Liver (tissue), 9 donors: Measurements from ENCODE around the gene IL17RE. TPM values are rescaled to one million over a fixed set of nuclear protein-coding genes. Genes with fewer than 3 reads are reported as not detected.

Source experiments
- DNase-seq: peaks from one replicate; pipeline ENCODE4 v3.0.0-alpha.2; 2017; ENCODE audit warnings: low spot score
- H3K27ac ChIP-seq, 2 donors: one replicate each; pipeline ENCODE4 v1.7.0; 2013; ENCODE audit warnings: inconsistent platforms in 2 of 2, low read length in 2 of 2, control low read depth in 1 of 2, low read depth in 1 of 2, mild to moderate bottlenecking in 1 of 2
- H3K27me3 ChIP-seq, 4 donors: one replicate each; pipeline versions ENCODE4 v1.6.1 to v1.7.0; 2013; ENCODE audit warnings: low read length in 3 of 4, inconsistent platforms in 1 of 4, mild to moderate bottlenecking in 1 of 4, moderate library complexity in 1 of 4; ENCODE audit not compliant: control insufficient read depth in 4 of 4, insufficient read depth in 4 of 4
- H3K36me3 ChIP-seq, 4 donors: one replicate each; pipeline versions ENCODE4 v1.6.1 to v1.7.0; 2013; ENCODE audit warnings: low read length in 3 of 4, mild to moderate bottlenecking in 3 of 4, low read depth in 1 of 4, moderate library complexity in 1 of 4; ENCODE audit not compliant: control insufficient read depth in 4 of 4, insufficient read depth in 3 of 4
- H3K4me1 ChIP-seq, 4 donors: one replicate each; pipeline versions ENCODE4 v1.6.1 to v1.7.0; 2013; ENCODE audit warnings: low read length in 3 of 4, mild to moderate bottlenecking in 3 of 4, moderate library complexity in 1 of 4; ENCODE audit not compliant: control insufficient read depth in 4 of 4, insufficient read depth in 4 of 4
- H3K4me3 ChIP-seq, 3 donors: one replicate each; pipeline versions ENCODE4 v1.6.1 to v1.7.0; 2013; ENCODE audit warnings: low read length in 3 of 3, control low read depth in 1 of 3, low read depth in 1 of 3, mild to moderate bottlenecking in 1 of 3
- H3K9ac ChIP-seq, 2 donors: one replicate each; pipeline ENCODE4 v1.7.0; 2013; ENCODE audit warnings: low read length in 2 of 2, mild to moderate bottlenecking in 2 of 2, moderate library complexity in 2 of 2, control low read depth in 1 of 2, low read depth in 1 of 2
- H3K9me3 ChIP-seq, 4 donors: one replicate each; pipeline versions ENCODE4 v1.6.1 to v1.7.0; 2013; ENCODE audit warnings: low read length in 3 of 4; ENCODE audit not compliant: control insufficient read depth in 4 of 4
- FOXA1 ChIP-seq: IDR thresholded peaks from 2 replicates; pipeline ENCODE4 v1.6.1; 2016; ENCODE audit warnings: antibody characterized with exemption
- GABPA ChIP-seq, 2 donors: IDR thresholded peaks in 1 of 2; conservative IDR thresholded peaks in 1 of 2; 2 replicates each; pipeline ENCODE4 v1.6.1; 2016; ENCODE audit warnings: antibody characterized with exemption in 2 of 2, mild to moderate bottlenecking in 1 of 2, moderate library complexity in 1 of 2
- HNF4A ChIP-seq, 2 donors: conservative IDR thresholded peaks; 2 replicates each; pipeline ENCODE4 v1.6.1; 2016; ENCODE audit warnings: antibody characterized with exemption in 2 of 2, mild to moderate bottlenecking in 2 of 2
- HNF4G ChIP-seq: IDR thresholded peaks from 2 replicates; pipeline ENCODE4 v1.6.1; 2016; ENCODE audit warnings: antibody characterized with exemption
- JUND ChIP-seq, 2 donors: IDR thresholded peaks; 2 replicates each; pipeline ENCODE4 v1.6.1; 2016; ENCODE audit warnings: antibody characterized with exemption in 2 of 2
- NR2F2 ChIP-seq: IDR thresholded peaks from 2 replicates; pipeline ENCODE4 v1.6.1; 2016; ENCODE audit warnings: antibody characterized with exemption
- RAD21 ChIP-seq, 2 donors: IDR thresholded peaks; 2 replicates each; pipeline ENCODE4 v1.6.1; 2016; ENCODE audit warnings: antibody characterized with exemption in 2 of 2, mild to moderate bottlenecking in 2 of 2
- SP1 ChIP-seq: IDR thresholded peaks from 2 replicates; pipeline ENCODE4 v1.6.1; 2018; ENCODE audit warnings: antibody characterized with exemption, mild to moderate bottlenecking
- TAF1 ChIP-seq: conservative IDR thresholded peaks from 2 replicates; pipeline ENCODE4 v1.6.1; 2016; ENCODE audit warnings: antibody characterized with exemption, mild to moderate bottlenecking
- YY1 ChIP-seq: IDR thresholded peaks from 2 replicates; pipeline ENCODE4 v1.6.1; 2016; ENCODE audit warnings: antibody characterized with exemption, mild to moderate bottlenecking
- WGBS: extraction: QIAGEN DNeasy Blood & Tissue Kit; methylation state at CpG from one replicate; pipeline ENCODE4 v1.1.7; 2013; 5-methylcytosine and 5-hydroxymethylcytosine counted together
- polyA plus RNA-seq, 2 donors: library from polyadenylated mRNA; stranded (reverse) in 1 of 2; unstranded in 1 of 2; fragments of 200-250 nt in 1 of 2; fragments of >200 nt in 1 of 2; fragmentation: Nextera tagmentation in 1 of 2; extraction: Ambion mirVana in 1 of 2; gene quantifications; one replicate each; pipeline versions ENCODE4 v1.2.1 to v1.2.3, GENCODE V29; 2013 to 2015
- total RNA-seq, 2 donors: library from RNA; depleted of rRNA; stranded (reverse); fragments of >200 nt; gene quantifications; one replicate each; pipeline ENCODE4 v1.2.3, GENCODE V29; 2014
- TF ChIP-seq, protein P1 (sequence below): IDR thresholded peaks from 2 replicates; pipeline ENCODE4 v1.6.1; 2016; ENCODE audit warnings: antibody characterized with exemption
- TF ChIP-seq, protein P2 (sequence below): fragments of 150-350 bp; IDR thresholded peaks from 2 replicates; pipeline ENCODE4 v1.5.1; 2017; ENCODE audit warnings: improper control_type of control experiment, low read depth, low read length; ENCODE audit not compliant: missing input control
- TF ChIP-seq, protein P3 (sequence below): IDR thresholded peaks from 2 replicates; pipeline ENCODE4 v1.6.1; 2016; ENCODE audit warnings: antibody characterized with exemption
- TF ChIP-seq, protein P4 (sequence below): IDR thresholded peaks from 2 replicates; pipeline ENCODE4 v1.6.1; 2016; ENCODE audit warnings: antibody characterized with exemption
- donor health status: healthy.
- donor health status: healthy.
- donor health status: healthy.
- donor health status: healthy.
- donor health status: healthy.

IL17RE gene
- total and polyA plus RNA-seq, 4 donors = 0.42 to 2.1 (median 0.90) TPM

DNA sequence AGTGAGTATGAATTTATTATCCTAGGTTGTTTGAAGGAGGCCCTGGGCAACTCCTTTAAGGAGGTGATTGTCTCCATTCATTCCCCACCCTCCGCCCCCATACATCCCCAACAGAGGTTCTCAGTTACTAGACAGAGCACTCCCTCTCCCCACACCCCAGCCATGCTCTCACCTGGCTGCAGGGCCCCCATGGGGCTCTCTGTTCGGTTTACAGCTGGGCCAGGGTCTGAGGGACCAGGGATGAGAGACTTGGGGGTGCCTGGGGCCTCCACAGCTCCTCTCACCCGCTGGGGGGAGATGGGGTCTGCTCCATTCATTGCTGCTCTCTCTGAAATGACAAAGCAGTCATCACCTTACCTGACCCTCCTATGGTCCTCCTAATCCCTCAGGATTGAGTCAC, 45.9 kb downstream of the IL17RE start:
- DNase-seq = no peak
- TF ChIP-seq TAF1 = no peak
- TF ChIP-seq FOXA1 = no peak
- no peak for TF ChIP-seq GABPA (IDR thresholded peaks at IDR 0.05 in 1 of 2, conservative IDR thresholded peaks at IDR 0.05 in 1 of 2)
- TF ChIP-seq, protein P1, sequence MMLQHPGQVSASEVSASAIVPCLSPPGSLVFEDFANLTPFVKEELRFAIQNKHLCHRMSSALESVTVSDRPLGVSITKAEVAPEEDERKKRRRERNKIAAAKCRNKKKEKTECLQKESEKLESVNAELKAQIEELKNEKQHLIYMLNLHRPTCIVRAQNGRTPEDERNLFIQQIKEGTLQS = no peak
- no peak for TF ChIP-seq SP1
- TF ChIP-seq, protein P2, sequence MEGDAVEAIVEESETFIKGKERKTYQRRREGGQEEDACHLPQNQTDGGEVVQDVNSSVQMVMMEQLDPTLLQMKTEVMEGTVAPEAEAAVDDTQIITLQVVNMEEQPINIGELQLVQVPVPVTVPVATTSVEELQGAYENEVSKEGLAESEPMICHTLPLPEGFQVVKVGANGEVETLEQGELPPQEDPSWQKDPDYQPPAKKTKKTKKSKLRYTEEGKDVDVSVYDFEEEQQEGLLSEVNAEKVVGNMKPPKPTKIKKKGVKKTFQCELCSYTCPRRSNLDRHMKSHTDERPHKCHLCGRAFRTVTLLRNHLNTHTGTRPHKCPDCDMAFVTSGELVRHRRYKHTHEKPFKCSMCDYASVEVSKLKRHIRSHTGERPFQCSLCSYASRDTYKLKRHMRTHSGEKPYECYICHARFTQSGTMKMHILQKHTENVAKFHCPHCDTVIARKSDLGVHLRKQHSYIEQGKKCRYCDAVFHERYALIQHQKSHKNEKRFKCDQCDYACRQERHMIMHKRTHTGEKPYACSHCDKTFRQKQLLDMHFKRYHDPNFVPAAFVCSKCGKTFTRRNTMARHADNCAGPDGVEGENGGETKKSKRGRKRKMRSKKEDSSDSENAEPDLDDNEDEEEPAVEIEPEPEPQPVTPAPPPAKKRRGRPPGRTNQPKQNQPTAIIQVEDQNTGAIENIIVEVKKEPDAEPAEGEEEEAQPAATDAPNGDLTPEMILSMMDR = no peak
- TF ChIP-seq HNF4G = no peak
- TF ChIP-seq RAD21 (IDR thresholded peaks at IDR 0.05) = no peak
- TF ChIP-seq, protein P3, sequence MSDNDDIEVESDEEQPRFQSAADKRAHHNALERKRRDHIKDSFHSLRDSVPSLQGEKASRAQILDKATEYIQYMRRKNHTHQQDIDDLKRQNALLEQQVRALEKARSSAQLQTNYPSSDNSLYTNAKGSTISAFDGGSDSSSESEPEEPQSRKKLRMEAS = no peak
- no peak for TF ChIP-seq HNF4A (conservative IDR thresholded peaks at IDR 0.05)
- no peak for TF ChIP-seq JUND (IDR thresholded peaks at IDR 0.05)
- TF ChIP-seq, protein P4, sequence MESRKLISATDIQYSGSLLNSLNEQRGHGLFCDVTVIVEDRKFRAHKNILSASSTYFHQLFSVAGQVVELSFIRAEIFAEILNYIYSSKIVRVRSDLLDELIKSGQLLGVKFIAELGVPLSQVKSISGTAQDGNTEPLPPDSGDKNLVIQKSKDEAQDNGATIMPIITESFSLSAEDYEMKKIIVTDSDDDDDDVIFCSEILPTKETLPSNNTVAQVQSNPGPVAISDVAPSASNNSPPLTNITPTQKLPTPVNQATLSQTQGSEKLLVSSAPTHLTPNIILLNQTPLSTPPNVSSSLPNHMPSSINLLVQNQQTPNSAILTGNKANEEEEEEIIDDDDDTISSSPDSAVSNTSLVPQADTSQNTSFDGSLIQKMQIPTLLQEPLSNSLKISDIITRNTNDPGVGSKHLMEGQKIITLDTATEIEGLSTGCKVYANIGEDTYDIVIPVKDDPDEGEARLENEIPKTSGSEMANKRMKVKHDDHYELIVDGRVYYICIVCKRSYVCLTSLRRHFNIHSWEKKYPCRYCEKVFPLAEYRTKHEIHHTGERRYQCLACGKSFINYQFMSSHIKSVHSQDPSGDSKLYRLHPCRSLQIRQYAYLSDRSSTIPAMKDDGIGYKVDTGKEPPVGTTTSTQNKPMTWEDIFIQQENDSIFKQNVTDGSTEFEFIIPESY = no peak
- no peak for TF ChIP-seq YY1
- H3K4me1 ChIP-seq = peaks cover 6 to 25% (median 18%) of the 10 kb centered on the region in 4 donors
- no peaks in the 10 kb centered on the region for H3K9me3 ChIP-seq
- H3K27me3 ChIP-seq = peaks cover 0 to 3% (median 0%) of the 10 kb centered on the region in 4 donors
- H3K9ac ChIP-seq = no peak overlapping the region
- no peak overlapping the region for H3K4me3 ChIP-seq
- no peak overlapping the region for H3K27ac ChIP-seq
- H3K36me3 ChIP-seq = peaks cover 0 to 6% (median 4%) of the 10 kb centered on the region in 4 donors
- 92% methylated on average over 3 of the region's 3 CpGs for WGBS

DNA sequence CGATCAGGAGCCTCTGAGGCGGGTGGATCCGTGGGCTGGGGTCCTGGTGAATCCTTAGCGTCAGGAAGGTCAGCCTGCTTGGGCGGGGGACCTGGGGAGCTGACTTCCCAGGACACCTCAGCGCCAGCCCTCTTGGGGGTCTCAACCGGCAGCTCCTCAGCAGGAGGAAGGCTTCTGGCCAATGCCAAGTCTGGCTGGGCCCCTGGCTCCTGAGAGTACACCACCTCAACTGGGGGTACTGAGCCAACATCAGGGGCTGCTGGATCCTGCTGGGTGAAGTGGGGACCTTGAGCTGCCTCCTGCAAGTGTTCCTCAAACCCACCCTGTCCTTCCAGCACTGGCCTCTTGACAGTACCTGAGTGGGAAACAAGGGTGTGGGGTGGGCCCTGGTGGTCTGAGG, 46.5 kb downstream of the IL17RE start:
- H3K4me3 ChIP-seq = no peak overlapping the region
- WGBS = 98% methylated on average over 7 of the region's 7 CpGs
- peaks cover 0 to under 1% (median under 1%) of the 10 kb centered on the region in 4 donors for H3K36me3 ChIP-seq
- DNase-seq = no peak
- H3K27ac ChIP-seq = no peak overlapping the region
- H3K27me3 ChIP-seq = peaks cover 0 to 3% (median 0%) of the 10 kb centered on the region in 4 donors
- H3K9ac ChIP-seq = no peak overlapping the region
- no peak for TF ChIP-seq FOXA1
- no peak for TF ChIP-seq JUND (IDR thresholded peaks at IDR 0.05)
- no peak for TF ChIP-seq SP1
- no peak for TF ChIP-seq NR2F2
- TF ChIP-seq HNF4G = no peak
- TF ChIP-seq, protein P4 = no peak
- TF ChIP-seq, protein P3 = no peak
- TF ChIP-seq, protein P1 = no peak
- H3K4me1 ChIP-seq = peaks cover 6 to 25% (median 18%) of the 10 kb centered on the region in 4 donors
- no peaks in the 10 kb centered on the region for H3K9me3 ChIP-seq
